ENCODE data around the gene HOXD9.

Gene HOXD9

GRCh38 chr2:176099159-176099727, 23.3 kb upstream of the HOXD9 start:
- DNase-seq = no peak

- no peak for DNase-seq
Measured at GRCh38 chr2:176099728-176100546, 22.6 kb upstream of the HOXD9 start, which contains the start of gene HOXD12. Gene HOXD12, plus strand, starts transcription at chr2:176099795. Its CDS starts 7 bp downstream, at chr2:176099802.

GRCh38 chr2:176100547-176101140, 21.9 kb upstream of the HOXD9 start:
- no peak for DNase-seq

- DNase-seq = no peak
Measured at GRCh38 chr2:176101216-176101830, 21.2 kb upstream of the HOXD9 start.

GRCh38 chr2:176101842-176102241, 20.7 kb upstream of the HOXD9 start:
- DNase-seq = no peak

GRCh38 chr2:176102309-176102866, 20.1 kb upstream of the HOXD9 start:
- no peak for DNase-seq

- DNase-seq = no peak
Measured at GRCh38 chr2:176103194-176103593, 19.3 kb upstream of the HOXD9 start.

- DNase-seq = no peak
Measured at GRCh38 chr2:176103742-176104315, 18.7 kb upstream of the HOXD9 start.

- DNase-seq = no peak
Measured at GRCh38 chr2:176104316-176105077, 18.0 kb upstream of the HOXD9 start.

- no peak for DNase-seq
Measured at GRCh38 chr2:176105078-176105729, 17.3 kb upstream of the HOXD9 start.

- no peak for DNase-seq
Measured at GRCh38 chr2:176105730-176106580, 16.6 kb upstream of the HOXD9 start.

- peak; percentile 71 for DNase-seq
Measured at GRCh38 chr2:176106581-176107539, 15.7 kb upstream of the HOXD9 start, which contains the start of gene HOXD11. Gene HOXD11, plus strand, starts transcription at chr2:176107280. Its CDS starts 76 bp downstream, at chr2:176107356.

GRCh38 chr2:176107731-176108181, 14.8 kb upstream of the HOXD9 start:
- no peak for DNase-seq

- DNase-seq = no peak
Measured at GRCh38 chr2:176109192-176109901, 13.2 kb upstream of the HOXD9 start.

GRCh38 chr2:176109946-176110345, 12.6 kb upstream of the HOXD9 start:
- no peak for DNase-seq

GRCh38 chr2:176110415-176111308, 11.9 kb upstream of the HOXD9 start:
- DNase-seq = no peak

- DNase-seq = no peak
Measured at GRCh38 chr2:176111309-176111663, 11.2 kb upstream of the HOXD9 start.

Measured in NCI-H1436 (cell line).